GM19193 (cell line): ENCODE measurements around the gene TEX10.

Source experiments
- POLR2A ChIP-seq: IDR thresholded peaks from 4 replicates; pipeline ENCODE4 v1.6.1; 2011; ENCODE audit not compliant: insufficient read depth, insufficient read length; ENCODE audit errors: extremely low read depth

The TEX10 gene

DNA sequence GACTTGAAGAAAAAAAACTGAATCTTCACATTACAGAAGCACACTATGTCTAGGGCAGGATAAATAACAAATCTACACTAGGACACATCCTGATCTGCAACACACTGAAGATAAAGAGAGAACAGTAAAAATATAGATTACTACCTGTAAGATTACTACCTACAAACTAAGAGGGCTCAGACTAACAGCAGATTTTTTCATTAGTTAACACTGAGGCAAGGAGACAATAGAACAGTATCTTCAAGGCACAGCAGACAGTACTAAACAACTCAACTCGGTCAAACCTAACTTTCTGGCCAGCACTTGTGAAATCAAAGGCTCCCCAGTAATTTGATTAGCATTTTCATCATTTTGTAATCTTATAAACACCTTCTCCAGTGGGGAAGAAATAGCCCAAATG, 46.5 kb downstream of the TEX10 start:
- no peak for TF ChIP-seq POLR2A

DNA sequence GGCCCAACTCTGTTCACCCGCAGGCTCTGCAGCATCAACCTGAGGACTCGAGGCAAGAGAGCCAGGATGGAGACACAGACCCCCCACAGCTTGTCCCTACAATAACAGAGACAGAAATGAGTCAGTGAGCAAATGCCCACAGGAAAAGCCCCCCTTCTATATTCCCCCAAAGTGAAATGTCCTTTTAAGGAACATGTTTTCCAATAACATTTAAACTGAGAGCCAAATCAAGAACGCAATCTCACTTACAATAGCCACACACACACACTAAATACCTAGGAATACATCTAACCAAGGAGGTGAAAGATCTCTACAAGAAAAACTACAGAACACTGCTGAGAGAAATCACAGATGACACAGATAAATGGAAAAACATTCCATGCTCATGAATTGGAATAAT, 49.0 kb downstream of the TEX10 start:
- no peak for TF ChIP-seq POLR2A

DNA sequence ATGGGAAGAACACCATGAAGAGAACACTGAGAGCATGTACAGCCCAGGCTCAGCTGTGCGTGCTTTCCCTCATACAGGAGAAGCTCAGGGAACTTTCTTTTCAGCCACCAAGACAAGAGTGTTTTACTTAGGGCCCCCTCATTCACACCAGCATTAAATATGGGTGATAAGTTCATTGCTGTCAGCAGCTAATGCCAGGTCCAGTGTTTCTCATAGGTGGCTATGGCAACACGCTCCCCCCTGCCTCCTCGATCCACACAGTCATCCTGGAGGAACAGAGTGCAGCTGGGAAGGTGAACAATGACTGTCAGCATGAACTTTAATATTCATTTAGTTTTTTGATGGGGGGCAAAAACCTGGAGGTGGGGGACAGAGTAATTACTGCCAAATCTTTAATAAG, 54.4 kb downstream of the TEX10 start:
- no peak for TF ChIP-seq POLR2A

DNA sequence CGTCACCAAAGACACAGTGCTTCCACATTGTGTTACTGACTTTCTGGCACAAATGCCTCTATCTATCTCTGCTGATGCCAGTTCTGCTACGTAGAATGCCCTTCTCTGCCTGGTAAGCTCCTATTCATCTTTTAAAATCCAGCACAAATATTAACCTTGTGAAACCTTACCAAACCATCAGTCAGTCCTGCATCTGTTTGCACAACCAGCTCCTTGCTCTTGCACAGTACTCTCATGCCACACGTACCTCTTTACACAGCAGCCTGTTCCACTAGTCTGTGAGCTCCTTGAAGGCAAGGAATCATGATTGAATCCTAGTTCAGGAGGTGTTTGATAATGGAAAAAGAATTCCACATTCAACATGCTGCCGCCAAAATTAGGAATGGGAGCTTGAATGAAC, 56.3 kb downstream of the TEX10 start:
- TF ChIP-seq POLR2A: no peak

DNA sequence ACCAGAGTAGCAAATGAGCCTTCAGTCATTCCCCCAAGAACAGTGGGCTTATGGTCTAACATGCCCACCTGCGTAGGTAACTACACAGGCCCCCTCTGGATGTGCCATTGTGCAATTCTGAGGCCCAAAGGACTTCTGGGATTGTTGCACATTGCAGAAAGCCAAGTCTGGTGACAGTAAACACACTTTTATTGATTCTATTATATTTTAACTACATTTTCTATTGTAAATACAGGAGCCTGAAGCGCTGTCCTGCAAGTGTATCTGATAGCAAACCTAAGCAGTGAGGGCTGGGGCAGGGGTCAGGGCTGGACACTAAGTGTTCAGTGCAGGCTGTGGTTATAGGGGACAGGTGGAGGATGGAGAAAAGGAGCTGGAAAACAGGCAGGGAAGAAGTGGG, 57.5 kb downstream of the TEX10 start:
- no peak for TF ChIP-seq POLR2A

DNA sequence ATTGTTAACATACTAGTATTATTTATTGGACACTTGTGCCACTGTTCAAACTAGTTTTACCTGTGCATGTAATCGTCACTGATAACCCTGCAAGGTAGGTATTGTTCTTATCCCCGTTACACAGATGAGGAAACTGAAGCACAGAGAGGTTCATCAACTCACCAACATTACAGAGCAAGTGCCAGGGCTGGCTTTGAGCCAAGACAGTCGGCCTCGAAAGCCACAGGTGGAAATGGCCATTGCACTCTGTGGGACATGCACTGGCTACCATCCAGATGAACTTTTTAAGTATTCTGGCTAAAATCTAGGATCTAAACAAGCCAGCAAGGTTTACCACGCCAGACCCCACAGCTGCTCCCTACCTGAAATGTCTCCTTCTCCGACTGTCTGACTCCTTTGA, 57.9 kb downstream of the TEX10 start:
- no peak for TF ChIP-seq POLR2A

DNA sequence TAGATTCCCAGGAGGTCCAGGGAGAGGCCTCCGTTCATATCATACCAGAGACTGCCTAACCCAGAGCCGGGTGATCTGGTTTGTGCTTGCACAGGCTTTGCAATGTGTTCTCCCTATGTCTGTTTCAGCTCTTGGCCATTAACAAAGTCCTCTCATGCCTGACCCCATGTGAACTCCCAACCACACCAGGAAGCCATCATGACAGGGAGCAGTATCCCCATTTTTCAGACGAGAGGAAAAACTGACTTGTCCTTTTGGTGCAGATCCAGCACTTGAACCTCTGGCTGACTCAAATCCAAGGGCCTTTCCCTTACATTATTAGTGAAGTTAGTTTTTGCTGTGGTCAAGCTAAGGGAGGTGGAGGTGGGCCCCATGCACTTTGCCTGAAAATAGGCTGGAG, 58.4 kb downstream of the TEX10 start:
- TF ChIP-seq POLR2A: no peak

DNA sequence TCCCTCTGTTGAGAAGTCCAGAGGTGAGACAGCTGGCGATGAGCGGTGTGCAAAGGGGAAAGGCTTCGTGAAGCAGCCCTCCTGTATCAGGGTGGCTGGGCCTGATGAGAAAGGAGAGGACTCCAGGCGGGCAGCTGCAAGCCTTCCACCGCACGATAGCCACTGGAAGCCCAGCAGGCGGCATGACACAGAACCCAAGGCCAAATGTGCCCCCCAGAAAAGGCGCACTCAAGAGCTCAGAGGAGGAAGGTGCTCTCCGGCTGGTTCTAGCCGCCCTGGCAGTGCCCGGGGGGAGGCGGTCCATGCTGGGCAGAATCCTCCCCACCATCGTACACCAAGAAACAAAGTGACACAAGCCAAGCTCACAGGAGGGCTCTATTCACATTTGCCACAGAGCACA, 60.3 kb downstream of the TEX10 start:
- no peak for TF ChIP-seq POLR2A

DNA sequence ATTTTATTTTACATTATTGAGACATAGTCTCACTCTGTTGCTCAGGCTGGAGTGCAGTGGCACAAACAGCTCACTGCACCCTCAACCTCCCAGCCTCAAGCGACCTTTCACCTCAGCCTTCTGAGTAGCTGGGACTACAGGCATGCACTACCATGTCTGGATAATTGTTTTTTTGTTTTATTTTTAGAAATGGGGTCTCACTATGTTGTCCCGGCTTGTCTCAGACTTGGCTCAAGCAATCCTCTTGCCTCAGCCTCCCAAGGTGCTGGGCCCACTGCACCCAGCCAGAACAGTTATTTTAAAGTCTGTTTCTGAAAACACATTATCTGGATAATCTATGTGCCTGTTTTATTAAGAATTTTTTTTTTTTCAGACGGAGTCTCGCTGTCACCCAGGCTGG, 62.0 kb downstream of the TEX10 start:
- no peak for TF ChIP-seq POLR2A

DNA sequence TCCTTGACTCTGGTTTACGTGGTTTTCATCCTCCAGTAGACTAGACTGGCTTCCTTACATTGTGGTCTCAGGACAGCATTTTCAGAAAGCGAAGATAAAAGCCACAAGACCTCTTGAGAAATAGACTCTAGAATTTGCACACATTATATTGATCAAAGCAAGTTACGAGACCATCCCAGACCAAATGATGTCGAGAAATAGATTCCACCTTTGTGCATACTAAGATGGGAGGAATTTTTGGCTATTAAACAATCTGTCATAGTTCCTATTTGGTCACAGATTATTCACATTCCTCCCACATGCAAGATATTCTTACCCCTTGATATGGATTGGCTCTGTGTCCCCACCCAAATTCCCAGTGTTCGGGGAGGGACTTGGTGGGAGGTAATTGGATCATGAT, 65.6 kb downstream of the TEX10 start:
- no peak for TF ChIP-seq POLR2A

DNA sequence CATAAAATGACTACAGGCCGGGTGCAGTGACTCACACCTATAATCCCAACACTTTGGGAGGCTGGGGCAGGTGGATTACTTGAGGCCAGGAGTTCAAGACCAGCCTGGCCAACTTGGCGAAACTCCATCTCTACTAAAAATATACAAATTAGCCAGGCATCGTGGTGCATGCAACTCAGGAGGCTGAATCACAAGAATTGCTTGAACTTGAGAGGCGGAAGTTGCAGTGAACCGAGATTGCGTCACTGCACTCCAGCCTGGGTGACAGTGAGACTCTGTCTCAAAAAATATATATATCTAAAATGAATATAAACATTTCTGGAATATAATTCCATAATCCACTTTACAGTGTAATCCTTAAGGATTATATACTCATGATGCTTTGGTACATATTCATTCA, 66.5 kb downstream of the TEX10 start:
- no peak for TF ChIP-seq POLR2A

DNA sequence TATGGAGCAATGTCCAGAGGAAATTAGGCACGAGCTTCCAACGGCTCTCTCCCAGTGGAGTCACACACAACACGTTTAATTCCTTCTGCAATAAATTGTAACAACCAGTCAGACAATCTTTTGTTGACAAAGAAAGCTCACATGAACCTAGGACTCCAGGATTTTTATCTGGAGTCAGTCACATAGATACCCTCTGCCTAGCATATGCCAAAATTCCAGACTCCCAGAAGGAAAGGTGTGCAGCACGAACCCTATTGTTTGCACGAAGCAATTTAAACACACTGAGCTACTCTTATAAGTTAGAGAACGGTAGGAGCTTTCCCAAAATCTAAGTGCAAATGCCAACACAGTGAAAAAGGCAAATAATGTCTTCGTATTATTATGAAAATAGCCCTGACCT, 67.1 kb downstream of the TEX10 start:
- no peak for TF ChIP-seq POLR2A

DNA sequence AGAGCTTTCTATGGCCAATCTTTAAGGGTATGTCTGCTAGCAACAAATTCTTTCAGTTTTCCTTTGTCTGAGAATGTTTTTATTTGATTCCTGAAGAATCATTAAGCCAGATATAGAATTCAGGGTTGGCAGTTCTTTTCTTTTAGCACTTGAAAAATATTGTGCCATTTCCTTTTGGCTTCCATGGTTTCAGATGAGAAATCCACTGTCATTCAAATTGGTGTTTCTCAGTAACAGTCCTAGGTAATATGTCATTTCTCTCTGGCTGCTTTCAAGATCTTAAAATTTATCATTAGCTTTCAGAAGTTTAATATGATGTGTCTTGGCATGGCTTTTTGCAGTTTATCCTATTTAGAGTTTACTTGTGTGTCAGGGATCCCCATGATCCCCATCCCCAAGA, 67.7 kb downstream of the TEX10 start:
- TF ChIP-seq POLR2A: no peak

DNA sequence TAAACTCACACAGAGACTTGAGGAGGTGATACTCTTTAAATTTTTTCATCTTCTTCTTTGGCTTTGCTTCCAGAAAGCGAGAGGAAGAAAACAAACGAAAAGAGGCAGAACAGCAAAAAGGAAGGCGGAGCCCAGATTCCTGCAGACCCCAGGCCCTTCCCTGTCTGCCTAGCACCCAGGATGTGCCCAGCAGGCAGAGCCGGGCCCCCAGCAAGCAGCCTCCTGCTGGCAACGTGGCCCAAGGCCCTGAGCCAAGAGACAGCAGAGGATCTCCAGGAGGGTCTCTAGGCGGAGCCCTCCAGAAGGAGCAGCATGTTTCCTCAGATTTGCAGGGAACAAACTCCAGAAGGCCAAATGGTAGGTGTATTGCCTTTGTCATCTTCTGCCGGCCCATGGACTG, 68.5 kb downstream of the TEX10 start:
- no peak for TF ChIP-seq POLR2A

DNA sequence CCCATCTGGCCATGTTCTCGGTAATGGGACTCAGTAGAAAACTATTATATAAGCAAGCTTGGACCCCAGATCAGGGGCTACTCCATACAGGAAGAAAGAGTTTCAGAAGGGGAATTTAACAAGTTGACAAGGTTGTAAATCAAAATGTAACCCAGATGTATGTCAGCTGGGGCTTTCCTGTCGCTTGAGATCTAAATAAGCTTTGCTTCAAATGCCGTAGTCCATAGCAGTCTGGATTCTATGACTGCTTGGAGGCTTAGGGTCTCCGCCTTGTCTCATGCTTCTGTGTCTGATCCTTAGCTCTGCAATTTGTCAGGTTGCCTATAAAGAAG, 70.4 kb downstream of the TEX10 start:
- no peak for TF ChIP-seq POLR2A

DNA sequence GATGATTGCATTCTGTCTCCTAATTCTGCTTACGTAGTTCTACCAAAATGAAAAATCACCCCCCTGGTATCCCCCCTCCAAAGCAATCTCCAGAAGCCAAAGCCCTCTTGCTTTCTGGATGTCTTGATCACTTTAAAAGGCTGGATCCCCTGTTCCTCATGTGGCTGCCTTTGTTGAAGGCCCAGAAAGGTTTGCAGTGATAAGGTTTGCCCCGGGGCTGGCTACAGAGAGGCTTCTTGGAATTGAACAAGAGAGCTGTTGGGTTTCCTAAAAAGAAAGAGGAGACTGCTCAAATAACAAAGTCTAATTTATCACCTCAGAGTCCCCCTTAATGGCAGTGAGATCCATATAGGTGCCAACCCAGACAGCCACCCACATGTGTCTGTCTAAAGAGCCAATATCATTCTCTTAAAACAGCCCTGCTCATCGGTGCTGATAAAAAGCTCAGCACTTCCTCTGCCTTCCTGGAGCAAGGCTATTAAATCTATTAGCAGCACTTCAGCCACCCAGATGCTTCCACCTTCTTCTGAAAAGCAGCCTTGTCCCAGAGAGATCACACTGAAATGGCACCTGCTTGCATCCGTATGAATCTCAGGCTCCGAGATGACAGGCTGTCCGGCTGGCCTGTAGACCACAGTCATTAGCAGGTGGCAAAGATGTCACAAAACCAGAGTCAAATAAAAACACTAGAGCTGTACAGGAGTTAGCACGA, 70.9 kb downstream of the TEX10 start:
- no peak for TF ChIP-seq POLR2A

DNA sequence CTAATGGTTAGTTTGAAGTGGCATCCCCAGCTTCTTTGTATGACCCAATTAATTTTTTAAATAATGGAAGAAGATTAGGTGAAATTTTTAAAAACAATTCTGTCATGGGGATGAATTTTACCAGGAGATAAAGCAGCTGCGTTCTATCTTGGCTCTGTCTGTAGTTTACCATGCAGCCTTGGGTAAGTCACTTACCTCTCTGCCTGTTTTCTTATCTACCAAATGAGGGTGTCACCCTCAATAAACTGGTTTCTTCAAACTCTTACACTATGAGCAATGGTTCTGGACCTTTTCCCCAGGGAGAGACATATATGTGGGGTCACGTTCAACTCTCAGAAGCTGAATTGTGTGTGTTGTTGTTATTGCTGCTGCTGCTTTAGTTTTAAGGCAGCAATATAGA, 71.7 kb downstream of the TEX10 start:
- TF ChIP-seq POLR2A: no peak
